OCI-M2 (cell line): ENCODE measurements around the gene GYS2.

Source experiments
- DNase-seq: peaks from one replicate; lab custom pipeline; 2025; ENCODE audit not compliant: unreplicated experiment; lab: John Stamatoyannopoulos, UW

The GYS2 gene

GRCh38 chr12:21507849-21508248 lies 96.8 kb downstream of the GYS2 start:
- DNase-seq, result no peak

DNA sequence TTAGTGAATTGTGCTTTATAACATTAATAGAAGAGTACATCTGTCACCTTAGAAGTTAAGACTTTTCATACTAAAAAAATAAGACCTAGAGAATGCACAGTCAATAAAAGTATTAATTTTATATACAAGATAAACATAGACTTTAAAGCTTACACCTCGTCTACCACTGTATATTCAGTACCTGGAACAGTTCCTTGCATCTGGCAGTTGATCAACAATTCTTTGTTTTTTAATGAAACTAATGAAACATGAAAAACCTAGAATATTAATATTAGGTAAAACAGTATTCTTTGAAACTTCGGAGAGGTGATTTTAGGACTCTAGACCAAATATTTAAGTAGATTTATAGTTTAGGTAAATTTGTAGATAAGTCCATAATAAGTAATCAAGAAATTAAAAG lies 98.8 kb downstream of the GYS2 start:
- DNase-seq, result no peak

- no peak for DNase-seq
Measured at GRCh38 chr12:21502872-21503271, 101.8 kb downstream of the GYS2 start.

- DNase-seq, result no peak
Measured at GRCh38 chr12:21502164-21502496, 102.5 kb downstream of the GYS2 start.

DNA sequence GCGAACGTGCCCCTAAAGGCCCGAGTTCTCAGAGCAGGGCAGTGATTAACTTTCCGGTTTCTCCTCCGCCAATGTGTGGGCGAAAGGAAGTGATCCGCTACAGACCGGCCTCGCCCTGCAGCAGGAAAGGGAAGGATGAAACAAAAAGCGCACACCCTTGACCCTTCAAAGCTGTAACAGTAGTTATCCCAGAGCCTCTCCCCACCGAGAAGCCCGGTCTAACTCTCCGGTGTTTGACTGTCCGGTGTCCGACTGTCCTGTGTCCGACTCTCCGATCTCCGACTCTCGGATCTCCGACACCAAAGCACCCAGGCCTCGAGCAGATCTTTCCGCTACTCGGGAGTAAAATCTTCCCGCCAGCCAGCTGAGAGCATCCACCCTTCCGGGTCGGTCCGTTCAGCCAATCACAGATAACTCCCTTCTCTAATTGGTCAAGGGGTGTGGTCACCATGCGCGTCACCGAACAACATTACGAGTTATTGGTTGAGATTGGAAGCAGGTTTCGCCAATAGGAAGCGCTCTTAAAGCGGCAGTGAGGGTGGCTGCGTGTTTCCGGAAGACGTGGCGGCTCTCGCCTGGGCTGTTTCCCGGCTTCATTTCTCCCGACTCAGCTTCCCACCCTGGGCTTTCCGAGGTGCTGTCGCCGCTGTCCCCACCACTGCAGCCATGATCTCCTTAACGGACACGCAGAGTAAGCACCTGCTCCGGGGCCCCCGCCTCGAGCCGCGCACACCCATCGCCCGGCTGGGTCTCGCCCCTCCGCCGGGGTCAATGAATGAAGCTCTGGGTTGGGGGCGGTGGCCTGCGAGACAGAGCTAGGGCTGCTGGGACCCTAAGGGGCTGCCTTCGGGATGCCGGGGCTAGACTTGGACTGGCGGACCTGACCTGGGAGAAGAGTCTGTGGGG lies 103.1 kb downstream of the GYS2 start, which contains the start of the genes GOLT1B and RECQL:
Gene GOLT1B (plus strand): TSS at position 532 of the 906 bp plus-strand sequence. CDS start 135 bp downstream, at position 667.
Gene RECQL (minus strand): TSS at position 378 of the 906 bp plus-strand sequence. CDS start 2,065 bp downstream, outside the sequence.
- peak; percentile 29 for DNase-seq

GRCh38 chr12:21500786-21501257 lies 103.8 kb downstream of the GYS2 start:
- DNase-seq, result no peak

- no peak for DNase-seq
Measured at GRCh38 chr12:21499765-21500164, 104.9 kb downstream of the GYS2 start.
